Hepatocyte (in vitro differentiated cells): Measurements from ENCODE around the gene ADCY2. TPM values are rescaled to one million over a fixed set of nuclear protein-coding genes. Genes with fewer than 3 reads are reported as not detected.

ENCODE experiments used
- DNase-seq: peaks from one replicate; pipeline ENCODE4 v3.0.0-alpha.2; 2016; ENCODE audit warnings: low spot score
- H2AFZ ChIP-seq: fragments of 200-600 bp; sonication (generic); 2 replicates; pipeline ENCODE4 v1.6.0; 2016; ENCODE audit warnings: antibody characterized with exemption, mild to moderate bottlenecking
- H3K27ac ChIP-seq: fragments of 200-600 bp; sonication (generic); 2 replicates; pipeline ENCODE4 v1.5.1; 2016; ENCODE audit warnings: mild to moderate bottlenecking
- H3K27me3 ChIP-seq: fragments of 200-600 bp; sonication (generic); 2 replicates; pipeline ENCODE4 v1.6.1; 2016
- H3K36me3 ChIP-seq: fragments of 200-600 bp; sonication (generic); replicated peaks from 2 replicates; pipeline ENCODE4 v1.5.1; 2016; ENCODE audit warnings: low read depth; ENCODE audit not compliant: insufficient read depth
- H3K4me1 ChIP-seq: fragments of 200-600 bp; sonication (generic); 2 replicates; pipeline ENCODE4 v1.5.1; 2016; ENCODE audit warnings: mild to moderate bottlenecking, moderate library complexity; ENCODE audit not compliant: insufficient read depth
- H3K4me2 ChIP-seq: fragments of 200-600 bp; sonication (generic); 2 replicates; pipeline ENCODE4 v1.6.0; 2016
- H3K4me3 ChIP-seq: fragments of 200-600 bp; sonication (generic); 2 replicates; pipeline ENCODE4 v1.5.1; 2016; ENCODE audit warnings: mild to moderate bottlenecking
- H3K79me2 ChIP-seq: fragments of 200-600 bp; sonication (generic); 2 replicates; pipeline ENCODE4 v1.6.0; 2017; ENCODE audit warnings: mild to moderate bottlenecking
- H3K9me2 ChIP-seq: fragments of 200-600 bp; sonication (generic); replicated peaks from 2 replicates; pipeline ENCODE4 v1.6.0; 2017; ENCODE audit warnings: mild to moderate bottlenecking; ENCODE audit not compliant: insufficient read depth
- H3K9me3 ChIP-seq: fragments of 200-600 bp; sonication (generic); 2 replicates; pipeline ENCODE4 v1.5.1; 2016; ENCODE audit warnings: low read depth, mild to moderate bottlenecking
- H4K20me1 ChIP-seq: fragments of 200-600 bp; sonication (generic); 2 replicates; pipeline ENCODE4 v1.6.0; 2016; ENCODE audit warnings: mild to moderate bottlenecking; ENCODE audit not compliant: insufficient read depth, poor library complexity, severe bottlenecking
- CTCF ChIP-seq: fragments of 200-600 bp; sonication (generic); IDR thresholded peaks from 2 replicates; pipeline ENCODE4 v1.5.1; 2016; ENCODE audit warnings: antibody characterized with exemption, mild to moderate bottlenecking; ENCODE audit not compliant: poor library complexity
- EZH2 ChIP-seq: fragments of 200-600 bp; sonication (generic); IDR thresholded peaks from 2 replicates; pipeline ENCODE4 v1.6.1; 2016; ENCODE audit warnings: antibody characterized with exemption, mild to moderate bottlenecking, borderline replicate concordance
- EZH2phosphoT487 ChIP-seq: fragments of 200-600 bp; sonication (generic); IDR thresholded peaks from one replicate; pipeline ENCODE4 v1.6.1; 2018; ENCODE audit warnings: antibody characterized with exemption, mild to moderate bottlenecking, low read depth, moderate library complexity; ENCODE audit not compliant: unreplicated experiment, severe bottlenecking
- WGBS: methylation state at CpG from one replicate; pipeline ENCODE4 v1.1.6; 2016; ENCODE audit warnings: low lambda C conversion rate; ENCODE audit errors: missing lambda C conversion rate; 5-methylcytosine and 5-hydroxymethylcytosine counted together
- polyA plus RNA-seq: library from polyadenylated mRNA; unstranded; fragments of >200 nt; fragmentation: Nextera tagmentation; extraction: Ambion mirVana; gene quantifications from 2 replicates; pipeline ENCODE4 v1.2.1, GENCODE V29; 2016
- total RNA-seq: library from RNA; depleted of rRNA; stranded (reverse); fragments of >200 nt; gene quantifications from 2 replicates; pipeline ENCODE4 v1.2.3, GENCODE V29; 2014

The ADCY2 gene
- total and polyA plus RNA-seq, 2 experiments from 2014 or later = 3.2 to 8.5 TPM

GRCh38 chr5:7634837-7635236, 238.9 kb downstream of the ADCY2 start:
- H3K27ac ChIP-seq = no peak overlapping the region
- no peak for DNase-seq
- no peaks in the 10 kb centered on the region for H3K79me2 ChIP-seq
- no peaks in the 10 kb centered on the region for H3K9me2 ChIP-seq
- no peak overlapping the region for H3K4me3 ChIP-seq
- H3K36me3 ChIP-seq = no peaks in the 10 kb centered on the region
- no peaks in the 10 kb centered on the region for H4K20me1 ChIP-seq
- TF ChIP-seq EZH2 = no peak
- TF ChIP-seq EZH2phosphoT487 = no peak
- no peak for TF ChIP-seq CTCF
- no peaks in the 10 kb centered on the region for H3K27me3 ChIP-seq
- no peak overlapping the region for H2AFZ ChIP-seq
- WGBS = 93% methylated on average over 3 of the region's 3 CpGs
- H3K4me1 ChIP-seq = no peaks in the 10 kb centered on the region
- no peak overlapping the region for H3K4me2 ChIP-seq
- H3K9me3 ChIP-seq = no peaks in the 10 kb centered on the region

- Histone ChIP-seq H2AFZ (no peak overlapping the region), H3K9me2 (no peaks in the 10 kb centered on the region), H3K4me1 (no peaks in the 10 kb centered on the region), H3K4me2 (no peak overlapping the region), H3K27ac (no peak overlapping the region), H3K79me2 (no peaks in the 10 kb centered on the region), H3K36me3 (no peaks in the 10 kb centered on the region), H3K27me3 (no peaks in the 10 kb centered on the region), H3K9me3 (no peaks in the 10 kb centered on the region), H4K20me1 (no peaks in the 10 kb centered on the region), H3K4me3 (no peak overlapping the region)
- 94% methylated on average over 4 of the region's 4 CpGs for WGBS
- no peak for DNase-seq
- TF ChIP-seq CTCF (no peak), EZH2 (no peak), EZH2phosphoT487 (no peak)
Measured at GRCh38 chr5:7638456-7638855, 242.5 kb downstream of the ADCY2 start.

- Histone ChIP-seq H2AFZ (no peak overlapping the region), H3K27me3 (no peaks in the 10 kb centered on the region), H3K79me2 (no peaks in the 10 kb centered on the region), H3K9me3 (no peaks in the 10 kb centered on the region), H3K36me3 (no peaks in the 10 kb centered on the region), H3K9me2 (no peaks in the 10 kb centered on the region), H3K27ac (no peak overlapping the region), H4K20me1 (no peaks in the 10 kb centered on the region), H3K4me1 (no peaks in the 10 kb centered on the region), H3K4me2 (no peak overlapping the region), H3K4me3 (no peak overlapping the region)
- TF ChIP-seq EZH2phosphoT487 = no peak
- TF ChIP-seq CTCF = no peak
- TF ChIP-seq EZH2 = no peak
- DNase-seq = no peak
Measured at GRCh38 chr5:7642029-7642428, 246.1 kb downstream of the ADCY2 start.

- no peak for TF ChIP-seq EZH2phosphoT487
- no peak for TF ChIP-seq EZH2
- TF ChIP-seq CTCF = no peak
- no peak overlapping the region for H2AFZ ChIP-seq
- 90% methylated on average over 3 of the region's 3 CpGs for WGBS
- no peak overlapping the region for H3K4me3 ChIP-seq
- H3K36me3 ChIP-seq = no peaks in the 10 kb centered on the region
- no peak overlapping the region for H3K4me2 ChIP-seq
- no peaks in the 10 kb centered on the region for H4K20me1 ChIP-seq
- H3K9me2 ChIP-seq = no peaks in the 10 kb centered on the region
- no peaks in the 10 kb centered on the region for H3K79me2 ChIP-seq
- H3K27ac ChIP-seq = no peak overlapping the region
- H3K4me1 ChIP-seq = no peaks in the 10 kb centered on the region
- no peaks in the 10 kb centered on the region for H3K27me3 ChIP-seq
- H3K9me3 ChIP-seq = no peaks in the 10 kb centered on the region
- DNase-seq = no peak
Measured at GRCh38 chr5:7644723-7645122, 248.8 kb downstream of the ADCY2 start.
